Thoracic aorta (tissue), 2 donors: ENCODE measurements around the gene CENPU. TPM values are rescaled to one million over a fixed set of nuclear protein-coding genes. Genes with fewer than 3 reads are reported as not detected.

ENCODE experiments used
- ATAC-seq: fragments of 150-250 bp; one replicate; pipeline ENCODE4 v1.8.0; 2017; ENCODE audit warnings: low read depth; ENCODE audit not compliant: insufficient number of reproducible peaks, low FRiP score
- DNase-seq: peaks from one replicate; pipeline ENCODE4 v3.0.0-alpha.2; 2020; ENCODE audit warnings: low spot score
- H3K27ac ChIP-seq, 2 donors: fragments of 200-600 bp; sonication (generic); 1 replicate in 1 of 2; 2 replicates in 1 of 2; pipeline ENCODE4 v1.5.1; 2016; ENCODE audit warnings: mild to moderate bottlenecking in 2 of 2, moderate library complexity in 2 of 2
- H3K27me3 ChIP-seq: fragments of 200-600 bp; sonication (generic); replicated peaks from 2 replicates; pipeline ENCODE4 v1.6.0; 2016; ENCODE audit warnings: mild to moderate bottlenecking; ENCODE audit not compliant: insufficient read depth
- H3K36me3 ChIP-seq: fragments of 200-600 bp; sonication (generic); one replicate; pipeline ENCODE4 v1.5.1; 2016
- H3K4me1 ChIP-seq, 2 donors: fragments of 200-600 bp; sonication (generic); 1 replicate in 1 of 2; 2 replicates in 1 of 2; pipeline versions ENCODE4 v1.5.1 to v1.6.0; 2016; ENCODE audit warnings: low read depth in 2 of 2, mild to moderate bottlenecking in 1 of 2; ENCODE audit not compliant: control insufficient read depth in 1 of 2
- H3K4me3 ChIP-seq: fragments of 200-600 bp; sonication (generic); 2 replicates; pipeline ENCODE4 v1.5.1; 2016; ENCODE audit warnings: mild to moderate bottlenecking
- H3K9me3 ChIP-seq: fragments of 200-600 bp; sonication (generic); 2 replicates; pipeline ENCODE4 v1.5.1; 2016
- CTCF ChIP-seq: fragments of 200-600 bp; sonication (generic); IDR thresholded peaks from one replicate; pipeline ENCODE4 v1.5.1; 2019; ENCODE audit warnings: antibody characterized with exemption
- total RNA-seq, 2 donors: library from RNA; depleted of rRNA; stranded (reverse); fragments of >200 nt; gene quantifications; one replicate each; pipeline versions ENCODE4 v1.1.0 to v1.2.3, GENCODE V29; 2016

CENPU gene
- total RNA-seq, 2 donors from 2014 or later, result 1.4 to 2.0 TPM

- H3K9me3 ChIP-seq, result no peaks in the 10 kb centered on the region
- H3K27ac ChIP-seq, result peak overlapping the region in 1 of 2 donors; percentile 99
- H3K36me3 ChIP-seq, result no peaks in the 10 kb centered on the region
- DNase-seq (no peak), ATAC-seq (no peak)
- peaks cover 39 to 62% of the 10 kb centered on the region in 2 donors for H3K4me1 ChIP-seq
- H3K4me3 ChIP-seq, result no peak overlapping the region
- no peak for TF ChIP-seq CTCF
- H3K27me3 ChIP-seq, result no peaks in the 10 kb centered on the region
These were observed 87.8 kb downstream of the CENPU start for GRCh38 chr4:184645904-184646610.

- Histone ChIP-seq H3K4me3 (no peak overlapping the region), H3K4me1 (peaks cover 33 to 59% of the 10 kb centered on the region in 2 donors)
- no peak for DNase-seq
These were observed 89.2 kb downstream of the CENPU start for GRCh38 chr4:184644553-184645307.

More at GRCh38 chr4:184644553-184645307, 89.2 kb downstream of the CENPU start:
- H3K27me3 ChIP-seq, result no peaks in the 10 kb centered on the region
- no peaks in the 10 kb centered on the region for H3K36me3 ChIP-seq
- peak; percentile 24 for ATAC-seq
- H3K27ac ChIP-seq, result peak overlapping the region; percentile 26 to 99
- H3K9me3 ChIP-seq, result no peaks in the 10 kb centered on the region
- no peak for TF ChIP-seq CTCF

Other genes with a start within 250 kb of the CENPU start
- gene CASP3, start 84.6 kb downstream of the CENPU start, total RNA-seq, result 10 to 100 TPM; 11.4 to 17.5 TPM
- 10 to 100 TPM; 23.6 to 35.7 TPM for gene PRIMPOL, start 84.4 kb downstream of the CENPU start, total RNA-seq
- 100 to 1,000 TPM in 1 of 2 donors, 10 to 100 TPM in 1; 90.4 to 155 TPM for gene ACSL1, start 91.9 kb upstream of the CENPU start, total RNA-seq